Epithelial cell of proximal tubule (primary cell): ENCODE results near the gene SCN5A. TPM values are rescaled to one million over a fixed set of nuclear protein-coding genes. Genes with fewer than 3 reads are reported as not detected.

Experiments
- DNase-seq: peaks from one replicate; pipeline ENCODE4 v3.0.0-alpha.2; 2011; ENCODE audit warnings: low read depth
- H3K4me3 ChIP-seq: 2 replicates; pipeline ENCODE4 v1.5.1; 2011; ENCODE audit warnings: low read depth, mild to moderate bottlenecking, low read length
- total RNA-seq: library from RNA; depleted of rRNA; stranded (reverse); fragments of >200 nt; gene quantifications from 2 replicates; pipeline ENCODE4 v1.2.3, GENCODE V29; 2015
- TF ChIP-seq, protein P1 (sequence below): conservative IDR thresholded peaks from 2 replicates; pipeline ENCODE4 v1.5.1; 2012; ENCODE audit warnings: low read depth, mild to moderate bottlenecking, low read length

SCN5A gene
- total RNA-seq, 1 donor from 2014 or later, result 1.3 TPM

DNA sequence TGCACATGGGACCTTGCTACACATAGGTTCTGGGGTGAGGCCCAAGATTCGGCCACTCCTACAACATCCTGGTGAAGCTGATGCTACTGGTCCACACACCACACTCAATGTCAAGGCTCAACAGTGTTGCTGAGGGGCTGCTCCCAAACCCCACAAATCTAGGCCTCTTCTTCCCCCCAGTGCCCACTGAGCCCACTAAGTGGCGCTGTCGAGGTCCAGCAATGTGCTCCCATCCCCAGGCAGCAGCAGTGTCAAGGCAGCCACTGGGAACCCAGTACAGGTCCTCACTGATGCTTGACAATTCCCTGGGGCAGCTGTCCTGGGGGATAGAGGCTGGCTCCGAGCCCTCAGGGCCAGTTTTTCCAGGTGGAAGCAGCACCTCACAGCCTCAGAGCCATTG, 21.5 kb downstream of the SCN5A start:
- no peak for DNase-seq
- H3K4me3 ChIP-seq, result no peak overlapping the region
- TF ChIP-seq, protein P1, sequence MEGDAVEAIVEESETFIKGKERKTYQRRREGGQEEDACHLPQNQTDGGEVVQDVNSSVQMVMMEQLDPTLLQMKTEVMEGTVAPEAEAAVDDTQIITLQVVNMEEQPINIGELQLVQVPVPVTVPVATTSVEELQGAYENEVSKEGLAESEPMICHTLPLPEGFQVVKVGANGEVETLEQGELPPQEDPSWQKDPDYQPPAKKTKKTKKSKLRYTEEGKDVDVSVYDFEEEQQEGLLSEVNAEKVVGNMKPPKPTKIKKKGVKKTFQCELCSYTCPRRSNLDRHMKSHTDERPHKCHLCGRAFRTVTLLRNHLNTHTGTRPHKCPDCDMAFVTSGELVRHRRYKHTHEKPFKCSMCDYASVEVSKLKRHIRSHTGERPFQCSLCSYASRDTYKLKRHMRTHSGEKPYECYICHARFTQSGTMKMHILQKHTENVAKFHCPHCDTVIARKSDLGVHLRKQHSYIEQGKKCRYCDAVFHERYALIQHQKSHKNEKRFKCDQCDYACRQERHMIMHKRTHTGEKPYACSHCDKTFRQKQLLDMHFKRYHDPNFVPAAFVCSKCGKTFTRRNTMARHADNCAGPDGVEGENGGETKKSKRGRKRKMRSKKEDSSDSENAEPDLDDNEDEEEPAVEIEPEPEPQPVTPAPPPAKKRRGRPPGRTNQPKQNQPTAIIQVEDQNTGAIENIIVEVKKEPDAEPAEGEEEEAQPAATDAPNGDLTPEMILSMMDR, result peak; percentile 51

DNA sequence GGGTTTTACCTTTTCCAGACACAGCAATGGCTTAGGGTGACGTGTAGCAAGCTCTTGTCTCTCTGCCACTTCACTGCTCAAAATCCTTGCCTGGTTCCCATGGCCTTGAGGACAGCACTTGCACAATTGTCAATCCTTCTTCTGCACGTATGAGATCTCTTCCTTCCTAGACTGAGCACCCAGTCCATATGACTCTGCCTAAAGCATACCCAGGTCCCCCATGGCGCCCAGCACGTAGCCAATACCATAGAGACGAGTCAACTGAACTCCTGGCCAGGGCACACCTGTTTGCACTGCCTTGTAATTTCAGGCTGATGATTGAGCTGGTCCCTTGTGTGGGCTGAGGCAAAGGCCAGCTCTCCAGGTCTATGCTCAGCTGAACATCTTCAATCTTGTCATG, 23.3 kb downstream of the SCN5A start:
- H3K4me3 ChIP-seq, result no peak overlapping the region
- TF ChIP-seq, protein P1, result no peak
- no peak for DNase-seq

DNA sequence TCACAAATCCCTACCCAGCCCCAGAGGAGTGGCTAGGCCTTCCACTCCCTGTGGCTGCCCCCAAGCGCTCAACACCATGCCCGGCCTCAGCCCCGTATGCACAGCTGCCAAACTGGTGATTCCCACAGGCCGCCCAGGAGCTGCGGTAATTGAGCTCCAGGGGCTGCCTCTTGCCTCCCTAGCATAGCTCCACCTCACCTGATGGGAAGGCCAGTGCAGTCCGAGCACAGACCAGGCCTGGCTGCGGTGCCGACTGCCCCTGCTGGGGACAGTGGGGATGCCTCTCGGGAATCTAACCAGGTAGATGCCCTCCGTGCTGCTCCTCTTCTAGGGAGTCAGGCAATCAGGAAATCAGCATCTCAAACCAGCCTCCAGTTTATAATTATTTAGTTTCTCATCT, 25.9 kb downstream of the SCN5A start:
- no peak for DNase-seq
- H3K4me3 ChIP-seq, result no peak overlapping the region
- TF ChIP-seq, protein P1, result no peak

DNA sequence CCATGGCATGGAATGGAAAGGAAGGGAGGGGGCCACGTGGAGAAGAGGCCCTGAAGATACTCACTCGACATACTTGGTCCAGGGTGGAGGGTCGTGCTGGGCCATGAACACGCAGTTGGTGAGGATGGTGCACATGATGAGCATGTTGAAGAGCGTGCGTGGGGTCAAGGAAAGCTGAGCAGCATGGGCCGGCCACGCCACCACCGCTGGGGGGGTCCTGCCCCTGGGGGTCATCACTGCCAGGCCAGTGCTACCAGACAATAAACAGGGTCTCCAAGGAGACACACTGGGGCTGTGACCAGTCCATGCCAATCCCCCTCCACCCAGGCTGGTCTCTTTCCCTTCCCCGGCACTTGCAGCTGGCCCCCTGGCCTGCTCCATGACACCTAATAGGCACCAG, 27.2 kb downstream of the SCN5A start:
- DNase-seq, result no peak
- H3K4me3 ChIP-seq, result no peak overlapping the region
- TF ChIP-seq, protein P1, result no peak

DNA sequence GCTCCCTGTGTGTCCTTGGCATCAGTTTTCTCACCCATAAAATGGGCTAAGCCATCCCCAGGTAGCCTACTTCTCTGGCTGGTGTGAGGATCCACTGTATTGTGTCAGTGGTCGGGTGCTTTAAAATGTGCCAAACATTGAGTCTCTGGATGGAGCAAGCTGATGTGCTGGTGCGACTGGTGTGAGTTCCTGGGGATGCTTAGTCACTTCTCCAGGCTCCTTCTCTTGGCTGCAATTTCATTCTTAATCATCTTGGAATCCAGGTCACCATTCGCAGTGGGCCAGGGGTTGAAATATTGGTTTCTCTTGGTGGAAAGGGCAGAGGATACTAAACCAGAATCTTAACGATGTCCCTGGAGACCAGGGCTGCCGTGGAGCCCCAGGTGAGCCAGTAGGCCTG, 29.3 kb downstream of the SCN5A start:
- H3K4me3 ChIP-seq, result no peak overlapping the region
- TF ChIP-seq, protein P1, result no peak
- DNase-seq, result no peak

DNA sequence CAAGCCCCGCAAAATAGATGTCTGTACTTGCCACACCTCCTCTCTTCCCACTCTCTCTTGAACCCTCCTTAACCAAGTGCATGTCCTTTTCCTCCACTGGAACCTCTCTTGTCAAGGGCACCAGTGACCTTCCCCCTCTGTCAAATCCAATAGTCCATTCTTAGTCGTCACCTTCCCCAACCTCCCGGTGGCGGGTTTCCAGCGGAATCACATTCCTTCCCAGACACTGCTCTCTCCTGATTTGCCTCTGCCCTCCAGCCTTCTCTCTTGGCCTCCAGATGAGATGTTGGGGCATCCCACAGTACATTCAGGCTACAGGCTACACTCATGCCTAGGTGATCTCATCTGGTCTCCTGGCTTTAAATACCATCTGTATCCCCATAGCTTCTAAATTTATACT, 31.1 kb downstream of the SCN5A start:
- DNase-seq, result no peak
- H3K4me3 ChIP-seq, result no peak overlapping the region
- TF ChIP-seq, protein P1, result no peak

- no peak for DNase-seq
- H3K4me3 ChIP-seq, result no peak overlapping the region
- TF ChIP-seq, protein P1, result no peak
These were observed 31.9 kb downstream of the SCN5A start for GRCh38 chr3:38617586-38617985.
